HepG2 (cell line): ENCODE measurements around the gene CBX5. TPM values are rescaled to one million over a fixed set of nuclear protein-coding genes. Genes with fewer than 3 reads are reported as not detected.

Experiments used
- HNF1A ChIP-seq, 2 experiments: sonication (generic) in 1 of 2; formaldehyde crosslinking in 1 of 2; IDR thresholded peaks; 2 replicates each; pipeline versions ENCODE4 v1.4.0 to v1.6.1; 2016 to 2020; ENCODE audit warnings: borderline replicate concordance in 1 of 2, low read depth in 1 of 2, mild to moderate bottlenecking in 1 of 2, missing genetic modification reagents in 1 of 2
- KMT2A ChIP-seq: sonication (generic); formaldehyde crosslinking; IDR thresholded peaks from 2 replicates; pipeline ENCODE4 v1.4.0; 2020; ENCODE audit warnings: missing genetic modification reagents
- MLXIP ChIP-seq: sonication (generic); formaldehyde crosslinking; IDR thresholded peaks from 2 replicates; pipeline ENCODE4 v1.9.0; 2021; ENCODE audit warnings: missing genetic modification reagents, borderline replicate concordance
- NR3C1 ChIP-seq: sonication (generic); formaldehyde crosslinking; IDR thresholded peaks from 2 replicates; pipeline ENCODE4 v1.4.0; 2020; ENCODE audit warnings: missing genetic modification reagents
- RFX5 ChIP-seq: IDR thresholded peaks from 2 replicates; pipeline ENCODE4 v1.6.1; 2011; ENCODE audit warnings: low read depth, low read length, improper control_type of control experiment
- SIX4 ChIP-seq: sonication (generic); formaldehyde crosslinking; IDR thresholded peaks from 2 replicates; pipeline ENCODE4 v1.4.0; 2020; ENCODE audit warnings: missing genetic modification reagents
- TEAD2 ChIP-seq: sonication (generic); formaldehyde crosslinking; IDR thresholded peaks from 2 replicates; pipeline ENCODE4 v1.9.0; 2021; ENCODE audit warnings: missing genetic modification reagents
- TOPORS ChIP-seq: sonication (generic); formaldehyde crosslinking; IDR thresholded peaks from 2 replicates; pipeline ENCODE4 v1.8.0; 2023; ENCODE audit warnings: mild to moderate bottlenecking, missing genetic modification reagents
- ZNF124 ChIP-seq: sonication (generic); formaldehyde crosslinking; IDR thresholded peaks from 2 replicates; pipeline ENCODE4 v1.4.0; 2020; ENCODE audit warnings: missing genetic modification reagents
- ZNF317 ChIP-seq: sonication (generic); formaldehyde crosslinking; IDR thresholded peaks from 2 replicates; pipeline ENCODE4 v1.5.0; 2020; ENCODE audit warnings: mild to moderate bottlenecking, missing genetic modification reagents
- ZNF567 ChIP-seq: sonication (generic); formaldehyde crosslinking; IDR thresholded peaks from 2 replicates; pipeline ENCODE4 v1.8.1; 2023; ENCODE audit warnings: mild to moderate bottlenecking, missing genetic modification reagents, borderline replicate concordance
- polyA plus RNA-seq, 8 experiments: library from polyadenylated mRNA; depleted of rRNA in 3 of 8; stranded (reverse) in 7 of 8; unstranded in 1 of 8; fragments of >200 nt; fragmentation: Illumina TruSeq in 4 of 8; extraction: Trizol in 4 of 8; gene quantifications; 2 replicates each; pipeline versions ENCODE4 v1.2.1 to v1.2.3, GENCODE V29; 2011 to 2016; ENCODE audit warnings: low read depth in 4 of 8, missing spikeins in 1 of 8, mixed read lengths in 1 of 8; ENCODE audit not compliant: insufficient read depth in 1 of 8
- total RNA-seq, 5 experiments: library from RNA; depleted of rRNA; stranded (reverse); fragments of >200 nt; fragmentation: Illumina TruSeq; extraction: Trizol; gene quantifications; 2 replicates each; pipeline ENCODE4 v1.2.3, GENCODE V29; 2016; ENCODE audit warnings: low read depth in 1 of 5
- TF ChIP-seq, protein P1 (sequence below): sonication (generic); formaldehyde crosslinking; IDR thresholded peaks from 2 replicates; pipeline ENCODE4 v1.5.1; 2020; ENCODE audit warnings: mild to moderate bottlenecking, missing genetic modification reagents, moderate library complexity
- TF ChIP-seq, protein P2 (sequence below): sonication (generic); formaldehyde crosslinking; IDR thresholded peaks from 2 replicates; pipeline ENCODE4 v1.9.0; 2021; ENCODE audit warnings: missing genetic modification reagents, borderline replicate concordance
- TF ChIP-seq, protein P3 (sequence below): sonication (generic); formaldehyde crosslinking; IDR thresholded peaks from 2 replicates; pipeline ENCODE4 v1.4.0; 2020; ENCODE audit warnings: low read depth, mild to moderate bottlenecking, missing genetic modification reagents

Gene CBX5
- total and polyA plus RNA-seq, 2 of the 13 experiments (the other 11 are each of a cell fraction or from before 2014, with no cell fraction given): 16.0 to 22.2 TPM

DNA sequence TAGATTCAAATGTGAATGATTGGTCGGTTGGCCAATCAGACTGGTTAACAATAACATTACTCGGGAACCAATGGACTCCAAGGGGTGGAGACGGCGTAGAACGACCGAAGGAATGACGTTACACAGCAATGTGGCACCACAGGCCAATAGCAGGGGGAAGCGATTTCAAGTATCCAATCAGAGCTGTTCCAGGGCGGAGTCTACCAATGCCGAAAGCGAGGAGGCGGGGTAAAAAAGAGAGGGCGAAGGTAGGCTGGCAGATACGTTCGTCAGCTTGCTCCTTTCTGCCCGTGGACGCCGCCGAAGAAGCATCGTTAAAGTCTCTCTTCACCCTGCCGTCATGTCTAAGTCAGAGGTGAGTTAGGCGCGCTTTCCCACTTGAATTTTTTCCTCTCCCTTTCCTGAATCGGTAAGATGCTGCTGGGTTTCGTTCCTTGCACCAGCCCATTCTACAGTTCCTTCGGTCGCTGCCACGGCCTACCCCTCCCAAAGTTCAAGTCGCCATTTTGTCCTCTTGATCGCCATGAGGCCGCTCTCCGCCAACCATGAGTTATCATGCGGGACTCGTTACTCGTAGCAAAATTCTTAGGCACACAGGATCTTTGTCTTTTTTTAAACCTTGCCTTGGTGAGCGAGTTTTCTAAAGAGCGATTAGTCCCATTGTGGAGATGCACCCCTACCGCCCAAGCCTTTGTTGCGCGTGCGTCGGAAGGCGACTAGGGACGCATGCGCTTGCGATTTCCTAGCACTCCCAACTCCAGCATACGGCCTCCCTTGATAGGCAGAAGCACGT lies 742 bp upstream of the CBX5 start, which contains the start of gene HNRNPA1 (continued):
- TF ChIP-seq NR3C1 (CRISPR knock-in tag) (no peak), MLXIP (CRISPR knock-in tag) (peak; percentile 58; the same call in 1 of the 2 replicates), TOPORS (CRISPR knock-in tag) (no peak), SIX4 (CRISPR knock-in tag) (peak; percentile 10; the same call in 1 of the 2 replicates), ZNF124 (CRISPR knock-in tag) (0 out of 2 replicates have a peak, but pooled peaks have one; percentile 66), TEAD2 (CRISPR knock-in tag) (peak; percentile 13; the same call in 1 of the 2 replicates), ZNF567 (no peak; the same call in 1 of the 2 replicates), RFX5 (peak; percentile 80), KMT2A (CRISPR knock-in tag) (0 out of 2 replicates have a peak, but pooled peaks have one; percentile 36), ZNF317 (CRISPR knock-in tag) (no peak; the same call in 1 of the 2 replicates), HNF1A (IDR thresholded peaks at IDR 0.05; ENCODE audit: low read depth) (0 out of 2 replicates have a peak, but pooled peaks have one; percentile 14), HNF1A (CRISPR knock-in tag; IDR thresholded peaks at IDR 0.05; ENCODE audit: borderline replicate concordance) (no peak)
- TF ChIP-seq, protein P1, sequence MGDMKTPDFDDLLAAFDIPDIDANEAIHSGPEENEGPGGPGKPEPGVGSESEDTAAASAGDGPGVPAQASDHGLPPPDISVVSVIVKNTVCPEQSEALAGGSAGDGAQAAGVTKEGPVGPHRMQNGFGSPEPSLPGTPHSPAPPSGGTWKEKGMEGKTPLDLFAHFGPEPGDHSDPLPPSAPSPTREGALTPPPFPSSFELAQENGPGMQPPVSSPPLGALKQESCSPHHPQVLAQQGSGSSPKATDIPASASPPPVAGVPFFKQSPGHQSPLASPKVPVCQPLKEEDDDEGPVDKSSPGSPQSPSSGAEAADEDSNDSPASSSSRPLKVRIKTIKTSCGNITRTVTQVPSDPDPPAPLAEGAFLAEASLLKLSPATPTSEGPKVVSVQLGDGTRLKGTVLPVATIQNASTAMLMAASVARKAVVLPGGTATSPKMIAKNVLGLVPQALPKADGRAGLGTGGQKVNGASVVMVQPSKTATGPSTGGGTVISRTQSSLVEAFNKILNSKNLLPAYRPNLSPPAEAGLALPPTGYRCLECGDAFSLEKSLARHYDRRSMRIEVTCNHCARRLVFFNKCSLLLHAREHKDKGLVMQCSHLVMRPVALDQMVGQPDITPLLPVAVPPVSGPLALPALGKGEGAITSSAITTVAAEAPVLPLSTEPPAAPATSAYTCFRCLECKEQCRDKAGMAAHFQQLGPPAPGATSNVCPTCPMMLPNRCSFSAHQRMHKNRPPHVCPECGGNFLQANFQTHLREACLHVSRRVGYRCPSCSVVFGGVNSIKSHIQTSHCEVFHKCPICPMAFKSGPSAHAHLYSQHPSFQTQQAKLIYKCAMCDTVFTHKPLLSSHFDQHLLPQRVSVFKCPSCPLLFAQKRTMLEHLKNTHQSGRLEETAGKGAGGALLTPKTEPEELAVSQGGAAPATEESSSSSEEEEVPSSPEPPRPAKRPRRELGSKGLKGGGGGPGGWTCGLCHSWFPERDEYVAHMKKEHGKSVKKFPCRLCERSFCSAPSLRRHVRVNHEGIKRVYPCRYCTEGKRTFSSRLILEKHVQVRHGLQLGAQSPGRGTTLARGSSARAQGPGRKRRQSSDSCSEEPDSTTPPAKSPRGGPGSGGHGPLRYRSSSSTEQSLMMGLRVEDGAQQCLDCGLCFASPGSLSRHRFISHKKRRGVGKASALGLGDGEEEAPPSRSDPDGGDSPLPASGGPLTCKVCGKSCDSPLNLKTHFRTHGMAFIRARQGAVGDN (CRISPR knock-in tag): peak; percentile 76
- TF ChIP-seq, protein P2, sequence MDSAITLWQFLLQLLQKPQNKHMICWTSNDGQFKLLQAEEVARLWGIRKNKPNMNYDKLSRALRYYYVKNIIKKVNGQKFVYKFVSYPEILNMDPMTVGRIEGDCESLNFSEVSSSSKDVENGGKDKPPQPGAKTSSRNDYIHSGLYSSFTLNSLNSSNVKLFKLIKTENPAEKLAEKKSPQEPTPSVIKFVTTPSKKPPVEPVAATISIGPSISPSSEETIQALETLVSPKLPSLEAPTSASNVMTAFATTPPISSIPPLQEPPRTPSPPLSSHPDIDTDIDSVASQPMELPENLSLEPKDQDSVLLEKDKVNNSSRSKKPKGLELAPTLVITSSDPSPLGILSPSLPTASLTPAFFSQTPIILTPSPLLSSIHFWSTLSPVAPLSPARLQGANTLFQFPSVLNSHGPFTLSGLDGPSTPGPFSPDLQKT: no peak
- TF ChIP-seq, protein P3, sequence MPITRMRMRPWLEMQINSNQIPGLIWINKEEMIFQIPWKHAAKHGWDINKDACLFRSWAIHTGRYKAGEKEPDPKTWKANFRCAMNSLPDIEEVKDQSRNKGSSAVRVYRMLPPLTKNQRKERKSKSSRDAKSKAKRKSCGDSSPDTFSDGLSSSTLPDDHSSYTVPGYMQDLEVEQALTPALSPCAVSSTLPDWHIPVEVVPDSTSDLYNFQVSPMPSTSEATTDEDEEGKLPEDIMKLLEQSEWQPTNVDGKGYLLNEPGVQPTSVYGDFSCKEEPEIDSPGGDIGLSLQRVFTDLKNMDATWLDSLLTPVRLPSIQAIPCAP: no peak
